HEK293 (cell line): ENCODE data around the gene LRRN4CL.

Experiments used
- GLI4 ChIP-seq: fragments of 450-650 bp; formaldehyde crosslinking; IDR thresholded peaks from 2 replicates; pipeline ENCODE4 v1.5.1; 2016; ENCODE audit warnings: missing biosample characterization, missing genetic modification characterization
- SCRT1 ChIP-seq: fragments of 450-650 bp; formaldehyde crosslinking; IDR thresholded peaks from 2 replicates; pipeline ENCODE4 v1.5.1; 2016; ENCODE audit warnings: missing biosample characterization, missing genetic modification characterization, borderline replicate concordance
- ZNF10 ChIP-seq: fragments of 450-650 bp; formaldehyde crosslinking; IDR thresholded peaks from 2 replicates; pipeline ENCODE4 v1.5.1; 2017; ENCODE audit warnings: missing biosample characterization, missing genetic modification characterization
- ZNF433 ChIP-seq: fragments of 450-650 bp; formaldehyde crosslinking; IDR thresholded peaks from 2 replicates; pipeline ENCODE4 v1.5.1; 2016; ENCODE audit warnings: missing biosample characterization, missing genetic modification characterization, low read depth
- ZSCAN30 ChIP-seq: fragments of 450-650 bp; IDR thresholded peaks from 2 replicates; pipeline ENCODE4 v1.5.1; 2018; ENCODE audit warnings: missing biosample characterization, mild to moderate bottlenecking, missing genetic modification characterization, moderate library complexity
- TF ChIP-seq, protein P1 (sequence below): fragments of 450-650 bp; formaldehyde crosslinking; IDR thresholded peaks from 2 replicates; pipeline ENCODE4 v1.5.1; 2016; ENCODE audit warnings: missing biosample characterization, missing genetic modification characterization

DNA sequence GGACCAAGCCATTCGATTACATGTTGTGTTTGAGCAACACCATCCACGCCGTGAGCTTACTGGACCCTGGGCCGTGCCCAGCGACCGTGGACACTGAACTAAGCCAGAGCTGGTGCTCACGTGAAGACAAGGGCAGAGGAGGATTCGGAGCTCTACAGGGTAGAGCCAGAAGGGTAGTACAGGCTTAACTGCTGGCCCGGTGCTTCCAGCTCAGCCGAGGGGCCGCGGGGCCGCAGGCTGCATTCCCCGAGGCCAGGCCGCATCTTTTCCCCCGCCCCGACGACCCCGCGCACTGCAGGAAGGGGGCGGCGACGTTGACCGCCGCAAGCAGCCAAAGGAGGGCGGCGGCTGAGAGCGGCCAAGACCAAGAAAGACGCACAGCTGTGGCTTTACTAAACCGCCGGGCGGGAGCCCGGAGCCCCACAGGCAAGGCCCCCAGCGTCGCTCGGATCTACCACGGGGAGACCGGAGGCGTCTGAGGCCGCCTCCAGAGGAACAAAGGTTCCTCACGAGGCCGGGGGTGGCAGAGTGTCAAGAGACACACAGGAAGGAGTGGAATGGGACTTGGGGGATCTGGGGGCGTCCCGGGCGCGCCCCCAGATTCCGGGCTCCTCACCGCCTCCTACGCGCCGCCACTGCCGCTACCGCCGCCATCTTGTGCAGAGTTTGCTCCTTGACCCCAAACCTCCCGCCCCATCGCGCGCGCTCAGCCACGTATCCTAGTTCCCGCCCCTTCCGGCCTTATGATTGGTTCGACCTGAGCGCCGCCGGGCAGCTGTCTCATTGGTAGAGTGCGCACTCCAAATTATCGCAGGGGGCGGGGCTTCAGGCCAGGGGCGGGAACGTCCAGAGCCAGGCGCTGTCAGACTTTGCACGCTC, 43.1 kb downstream of the LRRN4CL start, which contains the start of gene GANAB:
- TF ChIP-seq, protein P1, sequence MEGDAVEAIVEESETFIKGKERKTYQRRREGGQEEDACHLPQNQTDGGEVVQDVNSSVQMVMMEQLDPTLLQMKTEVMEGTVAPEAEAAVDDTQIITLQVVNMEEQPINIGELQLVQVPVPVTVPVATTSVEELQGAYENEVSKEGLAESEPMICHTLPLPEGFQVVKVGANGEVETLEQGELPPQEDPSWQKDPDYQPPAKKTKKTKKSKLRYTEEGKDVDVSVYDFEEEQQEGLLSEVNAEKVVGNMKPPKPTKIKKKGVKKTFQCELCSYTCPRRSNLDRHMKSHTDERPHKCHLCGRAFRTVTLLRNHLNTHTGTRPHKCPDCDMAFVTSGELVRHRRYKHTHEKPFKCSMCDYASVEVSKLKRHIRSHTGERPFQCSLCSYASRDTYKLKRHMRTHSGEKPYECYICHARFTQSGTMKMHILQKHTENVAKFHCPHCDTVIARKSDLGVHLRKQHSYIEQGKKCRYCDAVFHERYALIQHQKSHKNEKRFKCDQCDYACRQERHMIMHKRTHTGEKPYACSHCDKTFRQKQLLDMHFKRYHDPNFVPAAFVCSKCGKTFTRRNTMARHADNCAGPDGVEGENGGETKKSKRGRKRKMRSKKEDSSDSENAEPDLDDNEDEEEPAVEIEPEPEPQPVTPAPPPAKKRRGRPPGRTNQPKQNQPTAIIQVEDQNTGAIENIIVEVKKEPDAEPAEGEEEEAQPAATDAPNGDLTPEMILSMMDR (tag by site-specific recombination) = 0 out of 2 replicates have a peak, but pooled peaks have one; percentile 12
- TF ChIP-seq ZNF10 (tag by site-specific recombination) (no peak), SCRT1 (tag by site-specific recombination) (no peak), ZNF433 (tag by site-specific recombination) (no peak), GLI4 (tag by site-specific recombination) (no peak), ZSCAN30 (tag by site-specific recombination) (peak; percentile 54; the same call in 1 of the 2 replicates)
